H9 (cell line): Measurements from ENCODE around the gene CDC25A. TPM values are rescaled to one million over a fixed set of nuclear protein-coding genes. Genes with fewer than 3 reads are reported as not detected.

Experiments
- DNase-seq: peaks from one replicate; pipeline ENCODE4 v3.0.0-alpha.2; 2017
- H2AFZ ChIP-seq: one replicate; pipeline ENCODE4 v1.6.1; 2013; ENCODE audit warnings: mild to moderate bottlenecking, low read length, control low read depth, moderate library complexity
- H2AK5ac ChIP-seq: 2 replicates; pipeline ENCODE4 v1.6.1; 2013; ENCODE audit warnings: low read length, control low read depth, mixed read lengths; ENCODE audit not compliant: insufficient read length
- H2BK120ac ChIP-seq: one replicate; pipeline ENCODE4 v1.6.1; 2013; ENCODE audit warnings: low read depth, mild to moderate bottlenecking, low read length, control low read depth, inconsistent platforms; ENCODE audit not compliant: poor library complexity, severe bottlenecking
- H2BK12ac ChIP-seq: 2 replicates; pipeline ENCODE4 v1.6.1; 2013; ENCODE audit warnings: low read length, control low read depth, mixed read lengths, low read depth; ENCODE audit not compliant: insufficient read length
- H2BK15ac ChIP-seq: 2 replicates; pipeline ENCODE4 v1.6.1; 2013; ENCODE audit warnings: low read depth, low read length, control low read depth
- H2BK20ac ChIP-seq: one replicate; pipeline ENCODE4 v1.6.1; 2013; ENCODE audit warnings: low read depth, mild to moderate bottlenecking, low read length, control low read depth, inconsistent platforms; ENCODE audit not compliant: poor library complexity, severe bottlenecking
- H2BK5ac ChIP-seq: 2 replicates; pipeline ENCODE4 v1.6.1; 2013; ENCODE audit warnings: low read length, control low read depth, mixed read lengths; ENCODE audit not compliant: insufficient read length
- H3K14ac ChIP-seq: 2 replicates; pipeline ENCODE4 v1.6.1; 2013; ENCODE audit warnings: low read length, control low read depth; ENCODE audit not compliant: insufficient read depth
- H3K18ac ChIP-seq: 2 replicates; pipeline ENCODE4 v1.6.1; 2013; ENCODE audit warnings: low read depth, mild to moderate bottlenecking, mixed read lengths, low read length, control low read depth; ENCODE audit not compliant: insufficient read length
- H3K23ac ChIP-seq: 2 replicates; pipeline ENCODE4 v1.6.1; 2013; ENCODE audit warnings: low read length, control low read depth, mixed read lengths, low read depth; ENCODE audit not compliant: insufficient read length
- H3K23me2 ChIP-seq: 2 replicates; pipeline ENCODE4 v1.6.1; 2013; ENCODE audit warnings: low read depth, mild to moderate bottlenecking, mixed read lengths, low read length, control low read depth; ENCODE audit not compliant: insufficient read length, poor library complexity, severe bottlenecking
- H3K27ac ChIP-seq: 2 replicates; pipeline ENCODE4 v1.5.1; 2013; ENCODE audit warnings: low read length, control low read depth, mixed read lengths, low read depth; ENCODE audit not compliant: insufficient read length
- H3K27me3 ChIP-seq: 2 replicates; pipeline ENCODE4 v1.6.1; 2013; ENCODE audit warnings: low read length, control low read depth, inconsistent platforms; ENCODE audit not compliant: insufficient read depth
- H3K4ac ChIP-seq: 2 replicates; pipeline ENCODE4 v1.6.1; 2013; ENCODE audit warnings: low read depth, mild to moderate bottlenecking, control low read depth, inconsistent platforms, low read length, moderate library complexity
- H3K4me1 ChIP-seq: 2 replicates; pipeline ENCODE4 v1.6.1; 2013; ENCODE audit warnings: low read length, control low read depth, inconsistent platforms; ENCODE audit not compliant: insufficient read depth
- H3K4me2 ChIP-seq: 2 replicates; pipeline ENCODE4 v1.6.1; 2013; ENCODE audit warnings: low read length, control low read depth, mixed read lengths; ENCODE audit not compliant: insufficient read length, insufficient read depth
- H3K56ac ChIP-seq: 2 replicates; pipeline ENCODE4 v1.6.1; 2013; ENCODE audit warnings: low read depth, mild to moderate bottlenecking, mixed read lengths, low read length, control low read depth; ENCODE audit not compliant: insufficient read length
- H3K79me1 ChIP-seq: 2 replicates; pipeline ENCODE4 v1.6.1; 2013; ENCODE audit warnings: low read depth, mild to moderate bottlenecking, moderate library complexity, low read length, control low read depth, inconsistent platforms; ENCODE audit not compliant: insufficient read depth, poor library complexity, severe bottlenecking
- H3K79me2 ChIP-seq: 2 replicates; pipeline ENCODE4 v1.6.1; 2013; ENCODE audit warnings: low read length, control low read depth, inconsistent platforms; ENCODE audit not compliant: insufficient read depth
- H3K9ac ChIP-seq: 2 replicates; pipeline ENCODE4 v1.6.1; 2013; ENCODE audit warnings: low read length, control low read depth, mixed read lengths; ENCODE audit not compliant: insufficient read length; ENCODE audit errors: extremely low read depth
- H3K9me3 ChIP-seq: one replicate; pipeline ENCODE4 v1.6.1; 2013; ENCODE audit warnings: low read depth, low read length, inconsistent platforms; ENCODE audit not compliant: control insufficient read depth
- H3T11ph ChIP-seq: one replicate; pipeline ENCODE4 v1.6.1; 2013; ENCODE audit warnings: mild to moderate bottlenecking, low read length, control low read depth, inconsistent platforms
- H4K20me1 ChIP-seq: one replicate; pipeline ENCODE4 v1.6.1; 2013; ENCODE audit not compliant: control insufficient read depth, insufficient read length, insufficient read depth
- H4K5ac ChIP-seq: 2 replicates; pipeline ENCODE4 v1.6.1; 2013; ENCODE audit warnings: low read depth, mild to moderate bottlenecking, mixed read lengths, low read length, control low read depth; ENCODE audit not compliant: insufficient read length
- H4K8ac ChIP-seq: replicated peaks from 2 replicates; pipeline ENCODE4 v1.6.1; 2013; ENCODE audit warnings: low read length, control low read depth, mixed read lengths, low read depth; ENCODE audit not compliant: insufficient read length
- H4K91ac ChIP-seq: 2 replicates; pipeline ENCODE4 v1.6.1; 2013; ENCODE audit warnings: low read depth, mild to moderate bottlenecking, moderate library complexity, mixed read lengths, low read length, control low read depth; ENCODE audit not compliant: insufficient read length
- H3K27ac Mint-ChIP-seq, 3 experiments: 2 replicates in 2 of 3; 3 replicates in 1 of 3; pipeline ENCODE4 v1.8.0; 2020 to 2021; ENCODE audit warnings: mixed read lengths in 3 of 3, mild to moderate bottlenecking in 1 of 3, moderate library complexity in 1 of 3
- H3K27me3 Mint-ChIP-seq: 2 replicates; pipeline ENCODE4 v1.8.0; 2021; ENCODE audit warnings: low read depth, mild to moderate bottlenecking, moderate library complexity, mixed read lengths
- H3K36me3 Mint-ChIP-seq, 3 experiments: 2 replicates in 2 of 3; 3 replicates in 1 of 3; pipeline ENCODE4 v1.8.0; 2020 to 2021; ENCODE audit warnings: low read depth in 3 of 3, mixed read lengths in 3 of 3; ENCODE audit not compliant: insufficient read depth in 1 of 3
- H3K4me1 Mint-ChIP-seq, 2 experiments: 2 replicates each; pipeline ENCODE4 v1.8.0; 2020; ENCODE audit warnings: mixed read lengths in 2 of 2
- H3K4me3 Mint-ChIP-seq, 2 experiments: 2 replicates in 1 of 2; 3 replicates in 1 of 2; pipeline ENCODE4 v1.8.0; 2020 to 2021; ENCODE audit warnings: mild to moderate bottlenecking in 2 of 2, mixed read lengths in 2 of 2, moderate library complexity in 1 of 2
- H3K9me3 Mint-ChIP-seq, 2 experiments: 2 replicates in 1 of 2; 3 replicates in 1 of 2; pipeline ENCODE4 v1.8.0; 2020; ENCODE audit warnings: mild to moderate bottlenecking in 2 of 2, mixed read lengths in 2 of 2, moderate library complexity in 1 of 2
- WGBS: extraction: QIAGEN DNeasy Blood & Tissue Kit; methylation state at CpG from one replicate; pipeline ENCODE4 v1.1.7; 2013; ENCODE audit warnings: missing lambda C conversion rate, low lambda C conversion rate, mixed read lengths; ENCODE audit not compliant: insufficient read length; ENCODE audit errors: extremely low coverage; 5-methylcytosine and 5-hydroxymethylcytosine counted together
- total RNA-seq: library from RNA; stranded (reverse); gene quantifications from 2 replicates; pipeline ENCODE4 v1.2.1, GENCODE V29; 2021
- TF ChIP-seq, protein P1 (sequence below): fragments of 200-600 bp; sonication (generic); conservative IDR thresholded peaks from 3 replicates; pipeline ENCODE4 v1.8.0; 2021; ENCODE audit warnings: antibody characterized with exemption, mild to moderate bottlenecking

The CDC25A gene
- total RNA-seq, 1 experiment from 2014 or later: 83.3 TPM

DNA sequence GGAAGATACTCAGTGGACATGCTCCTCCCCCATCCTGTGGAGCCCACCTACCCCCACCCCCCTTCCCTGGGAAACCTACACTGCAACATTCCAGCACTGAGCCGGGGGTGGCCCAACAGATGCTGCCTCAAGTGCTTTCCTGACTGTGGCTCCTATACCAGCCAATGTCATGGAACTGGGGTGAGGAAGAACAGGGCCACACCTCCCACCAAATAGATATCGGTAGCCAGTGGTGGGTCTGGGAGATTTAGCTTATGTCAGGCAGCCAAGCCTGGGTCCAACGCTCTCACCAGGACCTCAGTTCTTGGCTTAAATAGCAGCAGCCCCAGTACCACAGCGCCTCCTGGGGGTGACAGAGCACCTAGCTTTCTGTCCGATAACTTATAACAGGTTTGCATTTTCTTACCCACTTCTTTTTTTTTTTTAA lies 30.3 kb downstream of the CDC25A start:
- Histone ChIP-seq H4K5ac (no peak overlapping the region), H3K79me2 (no peaks in the 10 kb centered on the region)
- H3K36me3 Mint-ChIP-seq: peaks cover 39 to 63% (median 54%) of the 10 kb centered on the region in 3 experiments; a peak in 6 of 7 replicates

More for the DNA sequence above, 30.3 kb downstream of the CDC25A start:
- H2BK20ac ChIP-seq: no peak overlapping the region
- DNase-seq: peak; percentile 74
- H2AFZ ChIP-seq: no peak overlapping the region
- H3K14ac ChIP-seq: no peak overlapping the region
- H4K20me1 ChIP-seq: no peaks in the 10 kb centered on the region
- no peaks in the 10 kb centered on the region for H3K79me1 ChIP-seq
- TF ChIP-seq, protein P1, sequence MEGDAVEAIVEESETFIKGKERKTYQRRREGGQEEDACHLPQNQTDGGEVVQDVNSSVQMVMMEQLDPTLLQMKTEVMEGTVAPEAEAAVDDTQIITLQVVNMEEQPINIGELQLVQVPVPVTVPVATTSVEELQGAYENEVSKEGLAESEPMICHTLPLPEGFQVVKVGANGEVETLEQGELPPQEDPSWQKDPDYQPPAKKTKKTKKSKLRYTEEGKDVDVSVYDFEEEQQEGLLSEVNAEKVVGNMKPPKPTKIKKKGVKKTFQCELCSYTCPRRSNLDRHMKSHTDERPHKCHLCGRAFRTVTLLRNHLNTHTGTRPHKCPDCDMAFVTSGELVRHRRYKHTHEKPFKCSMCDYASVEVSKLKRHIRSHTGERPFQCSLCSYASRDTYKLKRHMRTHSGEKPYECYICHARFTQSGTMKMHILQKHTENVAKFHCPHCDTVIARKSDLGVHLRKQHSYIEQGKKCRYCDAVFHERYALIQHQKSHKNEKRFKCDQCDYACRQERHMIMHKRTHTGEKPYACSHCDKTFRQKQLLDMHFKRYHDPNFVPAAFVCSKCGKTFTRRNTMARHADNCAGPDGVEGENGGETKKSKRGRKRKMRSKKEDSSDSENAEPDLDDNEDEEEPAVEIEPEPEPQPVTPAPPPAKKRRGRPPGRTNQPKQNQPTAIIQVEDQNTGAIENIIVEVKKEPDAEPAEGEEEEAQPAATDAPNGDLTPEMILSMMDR: peak; percentile 92
- no peak overlapping the region for H3K4me3 Mint-ChIP-seq
- H3K4me1 ChIP-seq: no peaks in the 10 kb centered on the region
- no CpG with 5 or more reads among the region's 5 CpGs for WGBS
- H3K4me2 ChIP-seq: no peak overlapping the region
- H3K27me3 ChIP-seq: no peaks in the 10 kb centered on the region
- H3K4me1 Mint-ChIP-seq: peaks cover 8 to 10% of the 10 kb centered on the region in 2 experiments; a peak in 3 of 4 replicates
- no peak overlapping the region for H3K4ac ChIP-seq
- no peaks in the 10 kb centered on the region for H3K27me3 Mint-ChIP-seq
- H3K23me2 ChIP-seq: no peaks in the 10 kb centered on the region
- H2BK5ac ChIP-seq: no peak overlapping the region
- no peak overlapping the region for H3K27ac ChIP-seq
- H3K9ac ChIP-seq: no peak overlapping the region
- H3K23ac ChIP-seq: no peak overlapping the region
- no peak overlapping the region for H3T11ph ChIP-seq
- no peak overlapping the region for H2BK12ac ChIP-seq
- H4K8ac ChIP-seq: no peak overlapping the region
- H2AK5ac ChIP-seq: no peak overlapping the region
- H3K56ac ChIP-seq: no peak overlapping the region
- H2BK120ac ChIP-seq: no peak overlapping the region
- no peak overlapping the region for H3K18ac ChIP-seq
- no peaks in the 10 kb centered on the region for H3K9me3 ChIP-seq
- no peaks in the 10 kb centered on the region for H3K9me3 Mint-ChIP-seq
- no peak overlapping the region for H4K91ac ChIP-seq
- H2BK15ac ChIP-seq: no peak overlapping the region
- peak overlapping the region in 1 of 3 experiments; percentile 82; a peak in 3 of 7 replicates for H3K27ac Mint-ChIP-seq
